ENCODE data around the gene ABCG1. TPM values are rescaled to one million over a fixed set of nuclear protein-coding genes. Genes with fewer than 3 reads are reported as not detected.
A peak's percentile ranks its signal among the peaks of the same experiment; 100 is the strongest.

Gene ABCG1
- total and polyA plus RNA-seq, 8 donors = 3.1 to 65.9 (median 15.6) TPM

- no peaks in the 10 kb centered on the region for H3K27me3 ChIP-seq
- peak overlapping the region in 1 of 4 donors; percentile 8 for H3K4me3 ChIP-seq
- H3K9me3 ChIP-seq = no peaks in the 10 kb centered on the region
- peaks cover 0 to 20% (median 15%) of the 10 kb centered on the region in 4 donors for H3K36me3 ChIP-seq
- peak overlapping the region; percentile 44 to 81 (median 57) for H3K27ac ChIP-seq
- peak in 2 of 3 donors; percentile 25 to 71 for TF ChIP-seq POLR2AphosphoS5 (IDR thresholded peaks at IDR 0.05)
- no peak for TF ChIP-seq EP300 (IDR thresholded peaks at IDR 0.05)
- no peak for TF ChIP-seq CTCF (IDR thresholded peaks at IDR 0.05)
- TF ChIP-seq POLR2A (IDR thresholded peaks at IDR 0.05) = no peak
- H3K4me1 ChIP-seq = peaks cover 31 to 81% (median 46%) of the 10 kb centered on the region in 4 donors
- peak; percentile 86 to 91 for DNase-seq
- intact Hi-C loops (cut with DNase I; ENCODE audit: low total_unique reads) = no loop called here
- 31 to 44% (median 40%) methylated on average over 9 to 10 of the region's 10 CpGs for WGBS, 5 donors
Measured at GRCh38 chr21:42227909-42228708, 9.2 kb downstream of the ABCG1 start.

GRCh38 chr21:42228709-42229220, 9.8 kb downstream of the ABCG1 start:
- WGBS, 5 donors = 94 to 97% (median 95%) methylated on average over 11 of the region's 11 CpGs
- Histone ChIP-seq H3K9me3 (no peaks in the 10 kb centered on the region), H3K27me3 (no peaks in the 10 kb centered on the region), H3K4me1 (peaks cover 38 to 81% (median 52%) of the 10 kb centered on the region in 4 donors), H3K4me3 (peak overlapping the region in 1 of 4 donors; percentile 8), H3K27ac (peak overlapping the region; percentile 44 to 81 (median 57)), H3K36me3 (peaks cover 0 to 20% (median 15%) of the 10 kb centered on the region in 4 donors)
- intact Hi-C loops (cut with DNase I; ENCODE audit: low total_unique reads) = no loop called here
- no peak for DNase-seq
- TF ChIP-seq CTCF (IDR thresholded peaks at IDR 0.05) (no peak), EP300 (IDR thresholded peaks at IDR 0.05) (no peak), POLR2A (IDR thresholded peaks at IDR 0.05) (no peak), POLR2AphosphoS5 (IDR thresholded peaks at IDR 0.05) (no peak)

GRCh38 chr21:42229676-42230075, 10.7 kb downstream of the ABCG1 start:
- DNase-seq = no peak
- no peaks in the 10 kb centered on the region for H3K9me3 ChIP-seq
- H3K27me3 ChIP-seq = no peaks in the 10 kb centered on the region
- intact Hi-C loops (cut with DNase I; ENCODE audit: low total_unique reads) = no loop called here
- H3K4me3 ChIP-seq = no peak overlapping the region
- TF ChIP-seq EP300 (IDR thresholded peaks at IDR 0.05) (no peak), CTCF (IDR thresholded peaks at IDR 0.05) (no peak), POLR2AphosphoS5 (IDR thresholded peaks at IDR 0.05) (no peak), POLR2A (IDR thresholded peaks at IDR 0.05) (no peak)
- peak overlapping the region in 1 of 5 donors; percentile 79 for H3K27ac ChIP-seq
- peaks cover 46 to 83% (median 61%) of the 10 kb centered on the region in 4 donors for H3K4me1 ChIP-seq
- peaks cover 0 to 20% (median 15%) of the 10 kb centered on the region in 4 donors for H3K36me3 ChIP-seq
- 85 to 95% (median 86%) methylated on average over 7 of the region's 7 CpGs for WGBS, 5 donors

GRCh38 chr21:42230178-42230577, 11.2 kb downstream of the ABCG1 start:
- Histone ChIP-seq H3K4me1 (peaks cover 51 to 88% (median 65%) of the 10 kb centered on the region in 4 donors), H3K9me3 (no peaks in the 10 kb centered on the region), H3K4me3 (no peak overlapping the region), H3K27me3 (no peaks in the 10 kb centered on the region), H3K36me3 (peaks cover 0 to 20% (median 15%) of the 10 kb centered on the region in 4 donors), H3K27ac (peak overlapping the region in 3 of 5 donors; percentile 1 to 91 (median 21))
- TF ChIP-seq POLR2A (IDR thresholded peaks at IDR 0.05) = no peak
- TF ChIP-seq POLR2AphosphoS5 (IDR thresholded peaks at IDR 0.05) = no peak
- no peak for TF ChIP-seq EP300 (IDR thresholded peaks at IDR 0.05)
- TF ChIP-seq CTCF (IDR thresholded peaks at IDR 0.05) = no peak
- DNase-seq = no peak
- intact Hi-C loops (cut with DNase I; ENCODE audit: low total_unique reads) = no loop called here
- 91 to 97% (median 94%) methylated on average over 4 of the region's 4 CpGs for WGBS, 5 donors

All from stomach (tissue), 9 donors.